Measurements from ENCODE around the gene F12.
"Not testable (repeated sequence)": the region's sequence is repeated elsewhere in the genome, so short reads cannot be mapped to it uniquely, and the experiment has no call there.

Gene F12

GRCh38 chr5:177385720-177386119, 23.6 kb downstream of the F12 start:
- DNase-seq, result no peak

GRCh38 chr5:177384134-177384533, 25.2 kb downstream of the F12 start, which contains the start of gene SLC34A1:
SLC34A1 (plus strand) TSS chr5:177384434; CDS start chr5:177385742, 1,308 bp downstream.
- no peak for DNase-seq

- no peak for DNase-seq
Observed at GRCh38 chr5:177383181-177383580, 26.2 kb downstream of the F12 start.

GRCh38 chr5:177382423-177383029, 26.8 kb downstream of the F12 start:
- no peak for DNase-seq

- DNase-seq, result no peak
Observed at GRCh38 chr5:177380805-177381126, 28.6 kb downstream of the F12 start.

- no peak for DNase-seq
Observed at GRCh38 chr5:177378884-177379883, 30.2 kb downstream of the F12 start.

GRCh38 chr5:177377851-177378776, 31.2 kb downstream of the F12 start:
- DNase-seq, result no peak

GRCh38 chr5:177376107-177376506, 33.3 kb downstream of the F12 start:
- DNase-seq, result no peak

GRCh38 chr5:177375516-177375915, 33.8 kb downstream of the F12 start:
- DNase-seq, result not testable (repeated sequence)

GRCh38 chr5:177374211-177374610, 35.2 kb downstream of the F12 start:
- no peak for DNase-seq

- DNase-seq, result no peak
Observed at GRCh38 chr5:177373806-177374205, 35.6 kb downstream of the F12 start.

- DNase-seq, result no peak
Observed at GRCh38 chr5:177372910-177373309, 36.5 kb downstream of the F12 start.

- no peak for DNase-seq
Observed at GRCh38 chr5:177372034-177372896, 37.1 kb downstream of the F12 start.

GRCh38 chr5:177371120-177372033, 38.0 kb downstream of the F12 start:
- no peak for DNase-seq

GRCh38 chr5:177370488-177371119, 38.8 kb downstream of the F12 start:
- peak; percentile 81 for DNase-seq

- DNase-seq, result no peak
Observed at GRCh38 chr5:177369645-177370440, 39.5 kb downstream of the F12 start.

- DNase-seq, result no peak
Observed at GRCh38 chr5:177368869-177369644, 40.3 kb downstream of the F12 start.

- no peak for DNase-seq
Observed at GRCh38 chr5:177367981-177368868, 41.1 kb downstream of the F12 start.

All from NCI-H1930 (cell line).